Effector memory CD4-positive, alpha-beta T cell (primary cell): ENCODE measurements around the gene CRB2.

Source experiments
- DNase-seq, 3 donors: peaks; one replicate each; pipeline ENCODE4 v3.0.0-alpha.2; 2020
- H3K27ac ChIP-seq: 2 replicates; pipeline ENCODE4 v1.7.0; 2013; ENCODE audit warnings: mild to moderate bottlenecking, low read length, moderate library complexity; ENCODE audit not compliant: insufficient read depth, poor library complexity, severe bottlenecking
- H3K27me3 ChIP-seq: replicated peaks from 2 replicates; pipeline ENCODE4 v1.7.0; 2013; ENCODE audit warnings: mild to moderate bottlenecking, low read length; ENCODE audit not compliant: insufficient read depth, control insufficient read depth, poor library complexity, severe bottlenecking
- H3K36me3 ChIP-seq: 2 replicates; pipeline ENCODE4 v1.7.0; 2013; ENCODE audit warnings: mild to moderate bottlenecking, low read length, moderate library complexity; ENCODE audit not compliant: control insufficient read depth, insufficient read depth
- H3K4me1 ChIP-seq: 2 replicates; pipeline ENCODE4 v1.7.0; 2013; ENCODE audit warnings: low read length, mild to moderate bottlenecking; ENCODE audit not compliant: control insufficient read depth, insufficient read depth, poor library complexity, severe bottlenecking
- H3K4me3 ChIP-seq: 2 replicates; pipeline ENCODE4 v1.7.0; 2013; ENCODE audit warnings: low read length, low read depth, mild to moderate bottlenecking; ENCODE audit not compliant: insufficient read depth, poor library complexity, severe bottlenecking
- H3K9me3 ChIP-seq: 2 replicates; pipeline ENCODE4 v1.7.0; 2013; ENCODE audit warnings: mild to moderate bottlenecking, low read length, moderate library complexity; ENCODE audit not compliant: control insufficient read depth
- total RNA-seq, 3 donors: gene quantifications; one replicate each; lab custom pipeline; 2026; lab: John Stamatoyannopoulos, UW

Gene CRB2
- 0 to 0.19 (median 0) reads per million in 3 donors for total RNA-seq

GRCh38 chr9:123355761-123356431, at the start of gene CRB2:
CRB2 (plus strand) TSS chr9:123356197; CDS start chr9:123356261, 64 bp downstream.
- Histone ChIP-seq H3K27me3 (no peaks in the 10 kb centered on the region), H3K9me3 (no peaks in the 10 kb centered on the region), H3K36me3 (no peaks in the 10 kb centered on the region), H3K4me3 (no peak within 1 kb of the TSS), H3K4me1 (peaks cover 4% of the 10 kb centered on the region), H3K27ac (no peak within 1 kb of the TSS)
- no peak for DNase-seq

DNA sequence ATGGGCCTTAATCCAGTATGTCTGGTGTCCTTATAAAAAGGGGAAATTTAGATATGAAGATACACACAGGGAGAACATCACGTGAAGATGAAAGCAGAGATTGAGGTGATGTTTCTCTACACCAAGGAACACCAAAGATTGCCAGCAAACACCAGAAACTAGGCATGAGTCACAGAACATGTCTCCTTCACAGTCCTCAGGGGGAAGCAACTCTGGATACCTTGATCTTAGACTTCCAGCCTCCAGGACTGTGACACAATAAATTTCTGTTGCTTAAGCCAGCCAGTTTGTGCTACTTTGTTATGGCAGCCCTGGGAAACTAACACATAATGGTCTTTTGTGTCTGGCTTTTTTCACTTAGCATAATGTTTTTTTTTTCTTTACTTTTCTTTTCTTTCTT, 46.4 kb upstream of the CRB2 start:
- Histone ChIP-seq H3K9me3 (no peaks in the 10 kb centered on the region), H3K36me3 (no peaks in the 10 kb centered on the region), H3K4me1 (no peaks in the 10 kb centered on the region), H3K27me3 (no peaks in the 10 kb centered on the region), H3K4me3 (no peak overlapping the region), H3K27ac (no peak overlapping the region)
- DNase-seq, result no peak

- Histone ChIP-seq H3K4me3 (no peak overlapping the region), H3K9me3 (no peaks in the 10 kb centered on the region), H3K36me3 (no peaks in the 10 kb centered on the region), H3K27ac (no peak overlapping the region), H3K4me1 (no peaks in the 10 kb centered on the region), H3K27me3 (no peaks in the 10 kb centered on the region)
- DNase-seq, result no peak
Measured at GRCh38 chr9:123310551-123311249, 45.3 kb upstream of the CRB2 start.

DNA sequence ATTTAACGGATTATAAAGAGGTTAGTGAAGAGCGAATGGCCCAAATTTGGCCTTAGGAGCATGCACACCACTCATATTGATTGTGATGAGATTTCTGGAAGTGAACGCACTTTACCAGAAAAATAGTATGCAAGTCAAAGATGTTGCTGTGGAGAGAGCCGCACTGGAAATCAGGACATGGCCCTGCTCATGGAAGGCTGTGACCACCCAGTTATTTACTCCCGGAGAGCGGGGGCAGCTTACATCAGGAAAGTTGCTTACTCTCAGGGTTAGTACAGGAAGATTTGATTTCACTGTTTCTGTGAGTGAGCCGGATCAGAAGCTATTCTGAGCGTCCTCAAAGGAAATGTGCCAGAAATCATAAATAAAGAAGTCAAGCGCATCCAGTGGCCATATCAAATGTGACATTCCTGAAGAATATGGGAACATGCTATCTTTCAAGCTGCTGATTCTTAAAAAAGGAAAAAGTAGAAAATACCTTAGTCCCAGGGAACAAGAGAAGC, 44.7 kb upstream of the CRB2 start:
- Histone ChIP-seq H3K27me3 (no peaks in the 10 kb centered on the region), H3K27ac (no peak overlapping the region), H3K36me3 (no peaks in the 10 kb centered on the region), H3K4me1 (no peaks in the 10 kb centered on the region), H3K9me3 (no peaks in the 10 kb centered on the region), H3K4me3 (no peak overlapping the region)
- DNase-seq, result no peak

DNA sequence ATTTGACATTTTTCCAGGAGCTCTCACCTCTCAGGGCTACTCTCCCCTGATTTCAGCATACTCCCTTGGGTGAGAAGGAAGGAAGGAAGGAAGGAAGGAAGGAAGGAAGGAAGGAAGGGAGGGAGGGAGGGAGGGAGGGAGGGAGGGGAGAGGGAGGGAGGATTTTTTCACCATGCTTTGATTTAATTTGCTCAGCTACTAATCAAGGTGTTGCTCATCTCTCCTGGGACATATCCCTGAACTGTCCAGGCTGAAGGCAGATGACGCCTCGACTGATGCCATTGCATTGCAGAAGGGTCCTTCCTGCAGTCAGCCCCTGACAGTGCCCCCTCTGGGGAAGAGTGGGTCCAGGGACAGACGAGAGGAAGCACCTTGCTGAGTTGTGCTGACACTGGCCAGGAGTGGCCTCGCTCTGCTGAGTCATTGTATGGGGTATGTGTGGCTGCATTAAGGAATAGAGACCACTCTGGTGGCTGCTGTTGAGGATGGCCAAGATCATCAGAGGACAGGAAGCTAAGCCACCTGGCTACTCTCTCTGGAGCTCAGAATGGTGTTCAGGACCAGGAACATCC, 43.6 kb upstream of the CRB2 start:
- Histone ChIP-seq H3K27me3 (no peaks in the 10 kb centered on the region), H3K27ac (no peak overlapping the region), H3K4me1 (no peaks in the 10 kb centered on the region), H3K4me3 (no peak overlapping the region), H3K36me3 (no peaks in the 10 kb centered on the region), H3K9me3 (no peaks in the 10 kb centered on the region)
- DNase-seq, result no peak

GRCh38 chr9:123314617-123315016, 41.4 kb upstream of the CRB2 start:
- H3K27me3 ChIP-seq, result no peaks in the 10 kb centered on the region
- H3K4me3 ChIP-seq, result no peak overlapping the region
- no peaks in the 10 kb centered on the region for H3K9me3 ChIP-seq
- H3K4me1 ChIP-seq, result no peaks in the 10 kb centered on the region
- no peaks in the 10 kb centered on the region for H3K36me3 ChIP-seq
- no peak overlapping the region for H3K27ac ChIP-seq
- no peak for DNase-seq

DNA sequence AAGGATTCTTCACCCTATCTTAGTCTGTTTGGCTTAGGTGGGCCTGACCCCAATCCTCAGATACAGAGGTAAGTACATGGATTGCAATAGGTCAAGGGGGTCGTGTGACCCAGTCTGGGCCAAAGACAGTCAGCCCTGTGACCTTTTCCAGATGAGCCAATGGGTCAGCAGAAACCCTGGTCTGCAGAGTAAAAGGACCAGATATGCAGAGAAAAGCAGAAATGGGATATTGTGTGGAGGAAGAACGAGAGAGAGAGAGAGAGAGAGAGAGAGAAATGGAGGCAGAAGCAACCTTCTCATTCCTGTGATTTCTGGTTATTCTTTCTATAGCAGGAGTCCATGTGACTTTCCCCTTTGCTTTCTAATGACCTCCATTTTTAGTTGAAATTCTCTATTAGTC, 40.4 kb upstream of the CRB2 start:
- Histone ChIP-seq H3K4me3 (no peak overlapping the region), H3K36me3 (no peaks in the 10 kb centered on the region), H3K27ac (no peak overlapping the region), H3K9me3 (no peaks in the 10 kb centered on the region), H3K27me3 (no peaks in the 10 kb centered on the region), H3K4me1 (no peaks in the 10 kb centered on the region)
- no peak for DNase-seq

GRCh38 chr9:123316053-123316718, 39.8 kb upstream of the CRB2 start:
- DNase-seq, result no peak
- no peaks in the 10 kb centered on the region for H3K27me3 ChIP-seq
- H3K27ac ChIP-seq, result no peak overlapping the region
- H3K36me3 ChIP-seq, result no peaks in the 10 kb centered on the region
- H3K9me3 ChIP-seq, result no peaks in the 10 kb centered on the region
- no peaks in the 10 kb centered on the region for H3K4me1 ChIP-seq
- no peak overlapping the region for H3K4me3 ChIP-seq

DNA sequence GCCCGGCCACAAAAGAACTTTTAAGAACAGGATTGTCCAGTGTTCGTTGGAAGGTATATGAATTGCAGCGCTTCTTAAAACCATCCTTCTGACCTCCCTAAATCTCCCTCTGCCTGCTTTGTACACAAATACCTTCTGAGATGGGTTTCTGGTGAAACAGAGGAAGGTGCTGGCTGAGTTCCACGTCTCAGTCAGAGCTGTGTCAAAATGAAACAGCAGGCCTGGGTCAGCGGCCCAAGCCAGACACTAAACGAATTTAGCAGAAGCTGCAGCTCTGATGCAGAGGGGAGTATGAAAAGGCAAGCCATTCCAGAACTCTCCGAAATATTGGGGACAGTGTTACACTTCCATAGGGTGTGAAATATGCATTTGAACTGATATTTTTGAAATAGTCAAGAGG, 37.8 kb upstream of the CRB2 start:
- Histone ChIP-seq H3K9me3 (no peaks in the 10 kb centered on the region), H3K4me3 (no peak overlapping the region), H3K4me1 (peaks cover 19% of the 10 kb centered on the region), H3K36me3 (no peaks in the 10 kb centered on the region), H3K27me3 (no peaks in the 10 kb centered on the region), H3K27ac (no peak overlapping the region)
- DNase-seq, result no peak
